Measurements from ENCODE around the gene TTLL8.
A peak's percentile ranks its signal among the peaks of the same experiment; 100 is the strongest.

The TTLL8 gene

GRCh38 chr22:50058061-50058905, at the start of gene TTLL8:
Gene TTLL8, minus strand, starts transcription at chr22:50058298.
- H3K27me3 Mint-ChIP-seq: peaks cover 53% of the 10 kb centered on the region
- intact Hi-C loops (cut with micrococcal nuclease): no loop called here
- H3K9me3 Mint-ChIP-seq: peaks cover 9% of the 10 kb centered on the region
- no peaks in the 10 kb centered on the region for H3K36me3 Mint-ChIP-seq (ENCODE audit: low read depth)
- H3K27ac Mint-ChIP-seq: no peak within 1 kb of the TSS
- no peak within 1 kb of the TSS for H3K4me3 Mint-ChIP-seq
- peaks cover 11% of the 10 kb centered on the region for H3K4me1 Mint-ChIP-seq (ENCODE audit: low read depth)

- Mint-ChIP-seq H3K27me3 (peaks cover 10% of the 10 kb centered on the region), H3K4me3 (no peak overlapping the region), H3K9me3 (no peaks in the 10 kb centered on the region), H3K27ac (no peak overlapping the region), H3K4me1 (ENCODE audit: low read depth) (peaks cover 34% of the 10 kb centered on the region), H3K36me3 (ENCODE audit: low read depth) (no peaks in the 10 kb centered on the region)
- intact Hi-C loops (cut with micrococcal nuclease): no loop called here
These were observed 49.4 kb upstream of the TTLL8 start for GRCh38 chr22:50107529-50107928.

- peaks cover 15% of the 10 kb centered on the region for H3K4me1 Mint-ChIP-seq (ENCODE audit: low read depth)
- intact Hi-C loops (cut with micrococcal nuclease): no loop called here
- peaks cover 2% of the 10 kb centered on the region for H3K27me3 Mint-ChIP-seq
- H3K36me3 Mint-ChIP-seq (ENCODE audit: low read depth): no peaks in the 10 kb centered on the region
- peak overlapping the region; percentile 30 for H3K4me3 Mint-ChIP-seq
- H3K9me3 Mint-ChIP-seq: no peaks in the 10 kb centered on the region
- no peak overlapping the region for H3K27ac Mint-ChIP-seq
These were observed 47.4 kb upstream of the TTLL8 start for GRCh38 chr22:50105208-50106100.

- peaks cover 15% of the 10 kb centered on the region for H3K4me1 Mint-ChIP-seq (ENCODE audit: low read depth)
- no peak overlapping the region for H3K4me3 Mint-ChIP-seq
- no peaks in the 10 kb centered on the region for H3K36me3 Mint-ChIP-seq (ENCODE audit: low read depth)
- peak overlapping the region; percentile 17 for H3K27ac Mint-ChIP-seq
- intact Hi-C loops (cut with micrococcal nuclease): no loop called here
- no peaks in the 10 kb centered on the region for H3K9me3 Mint-ChIP-seq
- peaks cover 2% of the 10 kb centered on the region for H3K27me3 Mint-ChIP-seq
These were observed 46.0 kb upstream of the TTLL8 start for GRCh38 chr22:50104141-50104544.

- Mint-ChIP-seq H3K27me3 (peaks cover 2% of the 10 kb centered on the region), H3K9me3 (no peaks in the 10 kb centered on the region), H3K4me3 (no peak overlapping the region), H3K36me3 (ENCODE audit: low read depth) (no peaks in the 10 kb centered on the region), H3K4me1 (ENCODE audit: low read depth) (peaks cover 15% of the 10 kb centered on the region), H3K27ac (no peak overlapping the region)
- intact Hi-C loops (cut with micrococcal nuclease): no loop called here
These were observed 44.8 kb upstream of the TTLL8 start for GRCh38 chr22:50102946-50103345.

- no peaks in the 10 kb centered on the region for H3K9me3 Mint-ChIP-seq
- H3K27ac Mint-ChIP-seq: no peak overlapping the region
- intact Hi-C loops (cut with micrococcal nuclease): no loop called here
- H3K4me3 Mint-ChIP-seq: no peak overlapping the region
- peaks cover 2% of the 10 kb centered on the region for H3K27me3 Mint-ChIP-seq
- no peaks in the 10 kb centered on the region for H3K36me3 Mint-ChIP-seq (ENCODE audit: low read depth)
- H3K4me1 Mint-ChIP-seq (ENCODE audit: low read depth): peaks cover 15% of the 10 kb centered on the region
These were observed 43.9 kb upstream of the TTLL8 start for GRCh38 chr22:50101870-50102565.

- no peak overlapping the region for H3K4me3 Mint-ChIP-seq
These were observed 40.0 kb upstream of the TTLL8 start for GRCh38 chr22:50098052-50098451.

GRCh38 chr22:50092342-50092741, 34.2 kb upstream of the TTLL8 start:
- Mint-ChIP-seq H3K27ac (no peak overlapping the region), H3K27me3 (peaks cover 5% of the 10 kb centered on the region), H3K36me3 (ENCODE audit: low read depth) (peaks cover 5% of the 10 kb centered on the region), H3K4me1 (ENCODE audit: low read depth) (peaks cover 5% of the 10 kb centered on the region), H3K9me3 (peaks cover 17% of the 10 kb centered on the region), H3K4me3 (no peak overlapping the region)
- intact Hi-C loops (cut with micrococcal nuclease): no loop called here

More at GRCh38 chr22:50098052-50098451, 40.0 kb upstream of the TTLL8 start:
- Mint-ChIP-seq H3K9me3 (no peaks in the 10 kb centered on the region), H3K36me3 (ENCODE audit: low read depth) (no peaks in the 10 kb centered on the region), H3K27ac (no peak overlapping the region), H3K4me1 (ENCODE audit: low read depth) (peaks cover 4% of the 10 kb centered on the region), H3K27me3 (peaks cover 2% of the 10 kb centered on the region)
- intact Hi-C loops (cut with micrococcal nuclease): no loop called here

GRCh38 chr22:50091092-50091768, 33.1 kb upstream of the TTLL8 start:
- Mint-ChIP-seq H3K36me3 (ENCODE audit: low read depth) (peaks cover 13% of the 10 kb centered on the region), H3K27me3 (peaks cover 8% of the 10 kb centered on the region), H3K4me1 (ENCODE audit: low read depth) (peaks cover 5% of the 10 kb centered on the region), H3K27ac (no peak overlapping the region), H3K4me3 (no peak overlapping the region), H3K9me3 (peaks cover 17% of the 10 kb centered on the region)
- intact Hi-C loops (cut with micrococcal nuclease): no loop called here

GRCh38 chr22:50090412-50090714, 32.3 kb upstream of the TTLL8 start:
- Mint-ChIP-seq H3K9me3 (peaks cover 17% of the 10 kb centered on the region), H3K27ac (no peak overlapping the region), H3K4me3 (no peak overlapping the region), H3K36me3 (ENCODE audit: low read depth) (peaks cover 13% of the 10 kb centered on the region), H3K27me3 (peaks cover 8% of the 10 kb centered on the region), H3K4me1 (ENCODE audit: low read depth) (peaks cover 5% of the 10 kb centered on the region)
- intact Hi-C loops (cut with micrococcal nuclease): no loop called here

- Mint-ChIP-seq H3K36me3 (ENCODE audit: low read depth) (peaks cover 13% of the 10 kb centered on the region), H3K27ac (no peak within 1 kb of the TSS)
These were observed 31.7 kb upstream of the TTLL8 start, which contains the start of gene MOV10L1 for GRCh38 chr22:50089682-50090411. Gene MOV10L1, plus strand, starts transcription at chr22:50090006. Its CDS starts 83 bp downstream, at chr22:50090089.

GRCh38 chr22:50089231-50089630, 31.1 kb upstream of the TTLL8 start:
- Mint-ChIP-seq H3K27me3 (peaks cover 12% of the 10 kb centered on the region), H3K4me1 (ENCODE audit: low read depth) (peaks cover 5% of the 10 kb centered on the region), H3K27ac (no peak overlapping the region), H3K9me3 (peaks cover 17% of the 10 kb centered on the region), H3K36me3 (ENCODE audit: low read depth) (peaks cover 13% of the 10 kb centered on the region), H3K4me3 (no peak overlapping the region)
- intact Hi-C loops (cut with micrococcal nuclease): no loop called here

More at GRCh38 chr22:50089682-50090411, 31.7 kb upstream of the TTLL8 start, which contains the start of gene MOV10L1:
- H3K4me1 Mint-ChIP-seq (ENCODE audit: low read depth): peaks cover 5% of the 10 kb centered on the region
- H3K27me3 Mint-ChIP-seq: peaks cover 8% of the 10 kb centered on the region
- peaks cover 17% of the 10 kb centered on the region for H3K9me3 Mint-ChIP-seq
- no peak within 1 kb of the TSS for H3K4me3 Mint-ChIP-seq
- intact Hi-C loops (cut with micrococcal nuclease): no loop called here

GRCh38 chr22:50088096-50088495, 30.0 kb upstream of the TTLL8 start:
- Mint-ChIP-seq H3K4me1 (ENCODE audit: low read depth) (peaks cover 5% of the 10 kb centered on the region), H3K27me3 (peaks cover 14% of the 10 kb centered on the region), H3K36me3 (ENCODE audit: low read depth) (peaks cover 13% of the 10 kb centered on the region), H3K4me3 (no peak overlapping the region), H3K9me3 (peaks cover 17% of the 10 kb centered on the region), H3K27ac (no peak overlapping the region)
- intact Hi-C loops (cut with micrococcal nuclease): no loop called here

Measured in dendritic cell treated with granulocyte-macrophage colony-stimulating factor and Interleukin-4, amounts not matched to agents 40 ng/mL and 50 ng/mL, for 4 days (primary cell).